HG03135 (cell line): ENCODE data around the gene GOLGA8H.
"Not testable (repeated sequence)": the region's sequence is repeated elsewhere in the genome, so short reads cannot be mapped to it uniquely, and the experiment has no call there.

ENCODE experiments used
- ATAC-seq: cut with Tn5 transposase; IDR thresholded peaks from one replicate; pipeline ENCODE4 v1.9.1; 2021; ENCODE audit warnings: mild to moderate bottlenecking, moderate library complexity; ENCODE audit not compliant: unreplicated experiment

The GOLGA8H gene

DNA sequence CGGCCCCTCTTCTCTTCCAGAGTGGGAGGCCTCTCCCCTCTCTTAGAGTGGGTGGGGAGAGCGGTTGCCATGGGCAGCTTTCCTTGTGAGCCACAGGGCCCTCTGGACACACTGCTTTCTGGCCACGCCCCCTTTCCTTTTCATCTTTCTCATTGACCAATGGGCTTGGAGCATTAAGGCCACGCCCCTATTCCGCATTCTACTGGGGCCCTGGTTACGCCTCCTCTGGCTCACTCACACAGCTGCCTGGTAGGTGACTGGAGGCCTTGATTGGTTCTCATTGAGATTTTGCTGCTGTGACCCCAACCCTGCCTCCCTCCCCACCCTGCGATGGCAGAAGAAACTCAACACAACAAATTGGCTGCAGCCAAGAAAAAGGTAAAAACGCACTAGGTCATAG is at the start of gene GOLGA8H:
Gene GOLGA8H, plus strand, starts transcription at position 233 of the 400 bp plus-strand sequence. Its CDS starts 98 bp downstream, at position 331.
- ATAC-seq, result not testable (repeated sequence)

- ATAC-seq, result not testable (repeated sequence)
These were observed 36.9 kb upstream of the GOLGA8H start for GRCh38 chr15:30566949-30567348.

DNA sequence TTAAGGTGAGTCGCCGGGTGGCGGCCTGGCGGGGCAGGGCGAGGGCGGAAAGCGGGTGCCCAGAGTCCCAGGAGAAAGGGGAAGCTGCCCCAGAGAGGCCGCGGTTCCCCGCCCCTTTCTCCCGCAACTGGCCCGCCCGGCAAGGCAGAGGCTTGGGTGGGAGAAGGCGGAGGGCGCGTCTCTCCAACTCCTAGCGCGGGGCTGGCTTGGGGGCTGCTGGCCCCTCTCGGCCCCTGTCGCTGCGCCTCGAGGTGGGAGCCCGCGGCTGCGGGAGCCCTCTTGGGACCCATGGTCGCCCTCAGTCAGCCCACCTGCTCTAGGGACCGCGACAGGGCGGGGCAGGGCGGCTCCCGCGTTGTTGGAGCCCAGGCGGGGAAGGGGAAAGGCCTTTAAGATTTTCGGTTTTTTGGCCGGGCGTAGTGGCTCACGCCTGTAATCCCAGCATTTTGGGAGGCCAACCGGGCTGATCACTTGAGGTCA is 30.8 kb upstream of the GOLGA8H start:
- not testable (repeated sequence) for ATAC-seq

GRCh38 chr15:30579394-30579970 is 24.3 kb upstream of the GOLGA8H start:
- ATAC-seq, result not testable (repeated sequence)

GRCh38 chr15:30580716-30581115 is 23.1 kb upstream of the GOLGA8H start:
- not testable (repeated sequence) for ATAC-seq

DNA sequence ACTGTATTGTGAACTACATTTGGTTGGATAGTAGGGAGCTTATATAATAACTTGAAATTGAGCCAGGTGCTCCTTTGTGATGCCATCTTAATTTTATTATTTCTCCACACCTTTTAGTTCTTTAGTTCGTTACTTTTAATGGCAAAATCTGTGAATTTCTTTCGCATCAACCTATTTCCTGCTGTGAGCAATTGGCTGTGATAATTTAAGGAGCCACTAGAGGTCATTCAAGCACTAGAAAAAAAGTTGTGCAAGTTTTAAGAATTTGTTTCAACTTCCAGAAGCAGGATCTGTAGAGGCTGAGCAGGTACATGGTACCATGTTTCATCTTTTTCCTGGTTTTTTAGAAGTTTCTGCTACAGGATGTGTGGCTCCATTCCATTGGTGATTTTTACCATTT is 4.9 kb upstream of the GOLGA8H start:
- not testable (repeated sequence) for ATAC-seq

DNA sequence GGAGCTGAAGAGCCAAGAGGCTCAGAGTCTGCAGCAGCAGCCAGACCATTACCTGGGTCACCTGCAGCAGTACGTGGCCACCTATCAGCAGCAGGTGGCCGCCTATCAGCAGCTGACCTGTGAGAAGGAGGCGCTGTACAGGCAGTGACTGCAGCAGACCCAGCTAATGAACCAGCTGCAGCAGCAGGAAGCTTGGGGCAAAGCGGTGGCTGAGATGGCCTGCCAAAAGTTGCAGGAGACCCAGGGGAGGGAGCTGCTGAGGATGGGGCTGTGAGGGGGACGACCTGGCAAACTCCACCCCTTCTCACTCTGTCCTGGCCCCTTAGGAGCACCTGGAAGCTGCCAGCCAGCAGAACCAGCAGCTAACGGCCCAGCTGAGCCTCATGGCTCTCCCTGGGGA is 8.4 kb downstream of the GOLGA8H start:
- not testable (repeated sequence) for ATAC-seq

GRCh38 chr15:30621342-30621741 is 17.5 kb downstream of the GOLGA8H start:
- not testable (repeated sequence) for ATAC-seq

- peak; percentile 91 for ATAC-seq
These were observed 21.8 kb downstream of the GOLGA8H start, which contains the start of gene ARHGAP11B for GRCh38 chr15:30625436-30626193. TSS of gene ARHGAP11B (plus strand) at chr15:30626128.

DNA sequence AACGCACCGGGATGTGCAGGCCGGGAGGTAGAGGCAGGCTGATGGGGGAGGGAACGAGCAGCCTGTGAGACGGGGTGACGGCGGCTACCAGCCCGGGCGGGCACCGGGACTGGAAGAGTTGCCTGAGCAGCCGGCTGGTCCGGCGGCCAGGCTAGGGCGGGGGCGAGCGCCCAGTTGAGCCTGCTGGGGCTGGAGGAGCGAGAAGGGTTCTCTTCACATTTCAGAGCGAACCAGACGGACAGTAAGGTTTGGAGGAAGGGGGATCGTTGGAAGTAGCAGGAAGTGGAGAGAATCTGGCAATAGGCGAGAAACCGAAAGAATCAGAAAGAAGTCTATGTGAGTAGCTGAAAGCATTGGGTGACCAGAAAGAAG is 22.4 kb downstream of the GOLGA8H start:
- peak; percentile 5 for ATAC-seq

DNA sequence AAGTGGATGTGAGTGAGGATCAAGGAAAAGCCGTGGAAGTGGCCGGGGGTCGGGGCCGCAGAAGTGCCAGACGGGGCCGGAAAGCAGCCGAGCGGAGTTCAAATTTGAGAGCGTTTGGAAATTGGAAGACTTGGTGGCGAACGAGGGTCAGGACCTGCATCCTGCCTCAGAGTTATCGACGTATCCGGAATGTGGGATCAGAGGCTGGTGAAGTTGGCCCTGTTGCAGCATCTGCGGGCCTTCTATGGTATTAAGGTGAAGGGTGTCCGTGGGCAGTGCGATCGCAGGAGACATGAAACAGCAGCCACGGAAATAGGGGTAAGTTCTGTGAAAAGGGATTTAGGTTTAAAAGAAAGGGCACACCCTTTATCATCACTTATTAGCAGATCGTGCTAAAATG is 22.8 kb downstream of the GOLGA8H start:
- ATAC-seq, result not testable (repeated sequence)

DNA sequence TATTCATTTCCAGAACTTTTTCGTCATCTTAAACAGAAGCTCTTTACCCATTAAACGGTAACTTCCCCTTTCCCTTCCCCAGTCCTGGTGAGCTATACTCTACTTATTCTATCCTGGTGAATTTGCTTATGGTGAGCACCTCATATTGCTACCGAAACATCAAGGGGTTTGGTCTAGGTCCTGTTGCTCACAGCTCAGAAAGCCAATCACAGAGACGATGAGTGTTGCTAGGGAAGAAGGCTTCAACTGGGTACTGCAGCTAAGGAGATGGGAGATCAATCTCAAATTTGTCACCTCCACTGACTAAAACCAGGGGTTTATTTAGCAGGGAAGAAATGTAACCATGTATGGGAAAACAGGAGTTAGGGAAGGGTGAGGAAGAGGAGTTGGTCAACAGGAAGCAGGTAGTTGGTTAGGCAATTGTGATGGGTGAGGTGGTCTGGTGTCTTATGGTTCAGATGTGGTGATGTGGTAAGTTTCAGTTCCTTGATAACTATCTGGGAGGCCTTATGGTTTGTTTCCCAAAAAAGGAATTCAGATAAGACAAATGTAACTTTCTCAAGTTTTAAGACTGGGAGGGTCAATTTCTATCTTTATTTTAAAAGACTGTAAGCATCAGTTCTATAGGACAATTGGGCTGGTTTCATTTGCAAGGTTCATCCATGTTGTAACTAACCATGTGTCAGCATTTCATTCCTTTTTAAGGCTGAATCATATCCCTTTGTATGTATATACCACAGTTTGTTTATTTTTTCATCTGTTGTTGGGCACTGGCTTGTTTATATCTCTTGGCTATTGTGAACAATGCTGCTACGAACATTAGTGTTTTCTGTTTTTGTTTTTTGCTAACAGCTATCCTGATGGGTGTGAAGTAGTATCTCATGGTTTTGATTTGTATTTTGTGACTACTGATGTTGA is 46.4 kb downstream of the GOLGA8H start:
- peak; percentile 63 for ATAC-seq

- not testable (repeated sequence) for ATAC-seq
These were observed 57.3 kb downstream of the GOLGA8H start for GRCh38 chr15:30661154-30661553.
